MCF 10A (cell line): Measurements from ENCODE around the gene NR5A2. TPM values are rescaled to one million over a fixed set of nuclear protein-coding genes. Genes with fewer than 3 reads are reported as not detected.

Experiments
- BruUV-seq: library from RNA; stranded (reverse); fragments of 400-500 nt; replicated peaks from 2 replicates; lab custom pipeline; 2021; lab: Mats Ljungman, UMichigan
- CTCF ChIA-PET: fragments of 300-600 bp; sonication (Branson Sonifier 250); formaldehyde crosslinking; extraction: SDS; loops from one replicate; lab custom pipeline; 2021; ENCODE audit warnings: antibody characterized with exemption, inconsistent platforms; lab: Yijun Ruan, JAX
- POLR2A ChIA-PET: fragments of 300-600, 350-650 bp; sonication (Branson Sonifier 250); formaldehyde crosslinking; extraction: SDS; loops from one replicate; lab custom pipeline; 2020; ENCODE audit warnings: antibody characterized with exemption, inconsistent platforms; lab: Yijun Ruan, JAX
- DNase-seq: peaks from one replicate; pipeline ENCODE4 v3.0.0-alpha.2; 2018; ENCODE audit not compliant: unreplicated experiment
- H3K27ac Mint-ChIP-seq: one replicate; pipeline ENCODE4 v1.8.0; 2022; ENCODE audit warnings: mild to moderate bottlenecking, low read depth, mixed read lengths; ENCODE audit not compliant: unreplicated experiment
- H3K27me3 Mint-ChIP-seq: one replicate; pipeline ENCODE4 v1.8.0; 2022; ENCODE audit warnings: mixed read lengths; ENCODE audit not compliant: insufficient read depth, unreplicated experiment
- H3K36me3 Mint-ChIP-seq: one replicate; pipeline ENCODE4 v1.8.0; 2022; ENCODE audit warnings: mild to moderate bottlenecking, moderate library complexity, mixed read lengths; ENCODE audit not compliant: insufficient read depth, unreplicated experiment
- H3K4me1 Mint-ChIP-seq: one replicate; pipeline ENCODE4 v1.8.0; 2022; ENCODE audit warnings: mixed read lengths; ENCODE audit not compliant: insufficient read depth, unreplicated experiment
- H3K4me3 Mint-ChIP-seq: one replicate; pipeline ENCODE4 v1.8.0; 2022; ENCODE audit warnings: mild to moderate bottlenecking, moderate library complexity, mixed read lengths; ENCODE audit not compliant: unreplicated experiment
- H3K9me3 Mint-ChIP-seq: one replicate; pipeline ENCODE4 v1.8.0; 2022; ENCODE audit warnings: mixed read lengths; ENCODE audit not compliant: unreplicated experiment
- intact Hi-C: fragments of 100-400 bp; cut with micrococcal nuclease; formaldehyde crosslinking; loops from 2 replicates; pipeline ENCODE4 v1.14.1; 2022
- total RNA-seq: library from RNA; stranded (reverse); gene quantifications from 2 replicates; pipeline ENCODE4 v1.2.3, GENCODE V29; 2022
- TF ChIP-seq, protein P1 (sequence below): fragments of 200-600 bp; IDR thresholded peaks from one replicate; pipeline ENCODE4 v1.8.0; 2022; ENCODE audit warnings: antibody characterized with exemption, mild to moderate bottlenecking; ENCODE audit not compliant: unreplicated experiment

Gene NR5A2
- total RNA-seq, 1 experiment from 2014 or later: 0.09 TPM

DNA sequence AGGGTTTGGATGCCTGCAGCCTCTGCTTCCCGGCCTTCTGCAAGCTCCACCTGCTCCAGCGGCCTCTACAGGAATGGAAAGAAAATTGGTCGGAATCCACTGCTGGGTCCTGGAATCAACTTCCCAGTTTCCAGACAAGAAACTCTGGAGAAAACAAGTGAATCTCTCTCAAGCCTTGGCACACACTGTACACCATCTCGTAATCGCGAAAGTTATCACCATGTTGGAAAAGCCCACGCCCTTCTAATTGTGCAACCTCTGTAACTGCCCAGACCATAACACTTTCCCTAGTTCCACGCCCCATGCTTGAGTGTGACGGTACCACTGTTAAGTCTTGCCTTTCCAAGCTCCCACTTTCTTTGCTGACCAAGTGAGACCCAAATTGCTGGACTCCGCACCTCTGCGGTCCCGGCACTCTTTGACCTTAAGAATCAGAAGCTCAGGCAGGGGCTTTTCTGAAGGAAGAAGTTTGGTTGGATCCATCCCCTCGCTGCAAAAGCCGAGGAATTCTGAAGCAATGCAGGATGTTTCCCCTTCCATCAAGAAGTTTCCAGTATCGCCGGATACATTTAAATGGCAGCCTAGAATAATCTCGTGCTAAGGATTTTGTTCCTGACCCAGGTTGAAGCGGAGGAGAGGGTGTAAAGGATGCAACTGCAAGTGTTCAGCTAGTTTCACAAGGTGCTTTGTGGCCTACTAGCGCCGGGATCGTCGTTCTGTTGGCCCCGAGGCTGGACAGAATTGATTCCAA lies 6.2 kb downstream of the NR5A2 start:
- Mint-ChIP-seq H3K4me3 (no peak overlapping the region), H3K36me3 (no peaks in the 10 kb centered on the region), H3K27ac (no peak overlapping the region), H3K4me1 (peaks cover 1% of the 10 kb centered on the region), H3K9me3 (no peaks in the 10 kb centered on the region), H3K27me3 (peaks cover 24% of the 10 kb centered on the region)
- POLR2A ChIA-PET: interaction anchor here (0.6 kb wide), 1 partner anchor 1543 kb away, joined by 3 read pairs; no protein-coding TSS in a partner anchor
- BruUV-seq: no TSS peak
- TF ChIP-seq, protein P1, sequence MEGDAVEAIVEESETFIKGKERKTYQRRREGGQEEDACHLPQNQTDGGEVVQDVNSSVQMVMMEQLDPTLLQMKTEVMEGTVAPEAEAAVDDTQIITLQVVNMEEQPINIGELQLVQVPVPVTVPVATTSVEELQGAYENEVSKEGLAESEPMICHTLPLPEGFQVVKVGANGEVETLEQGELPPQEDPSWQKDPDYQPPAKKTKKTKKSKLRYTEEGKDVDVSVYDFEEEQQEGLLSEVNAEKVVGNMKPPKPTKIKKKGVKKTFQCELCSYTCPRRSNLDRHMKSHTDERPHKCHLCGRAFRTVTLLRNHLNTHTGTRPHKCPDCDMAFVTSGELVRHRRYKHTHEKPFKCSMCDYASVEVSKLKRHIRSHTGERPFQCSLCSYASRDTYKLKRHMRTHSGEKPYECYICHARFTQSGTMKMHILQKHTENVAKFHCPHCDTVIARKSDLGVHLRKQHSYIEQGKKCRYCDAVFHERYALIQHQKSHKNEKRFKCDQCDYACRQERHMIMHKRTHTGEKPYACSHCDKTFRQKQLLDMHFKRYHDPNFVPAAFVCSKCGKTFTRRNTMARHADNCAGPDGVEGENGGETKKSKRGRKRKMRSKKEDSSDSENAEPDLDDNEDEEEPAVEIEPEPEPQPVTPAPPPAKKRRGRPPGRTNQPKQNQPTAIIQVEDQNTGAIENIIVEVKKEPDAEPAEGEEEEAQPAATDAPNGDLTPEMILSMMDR: no peak
- DNase-seq: no peak
- CTCF ChIA-PET: interaction anchor here (1.4 kb wide), 1 partner anchor 349 kb away, joined by 4 read pairs; no protein-coding TSS in a partner anchor
- intact Hi-C loops: no loop called here

DNA sequence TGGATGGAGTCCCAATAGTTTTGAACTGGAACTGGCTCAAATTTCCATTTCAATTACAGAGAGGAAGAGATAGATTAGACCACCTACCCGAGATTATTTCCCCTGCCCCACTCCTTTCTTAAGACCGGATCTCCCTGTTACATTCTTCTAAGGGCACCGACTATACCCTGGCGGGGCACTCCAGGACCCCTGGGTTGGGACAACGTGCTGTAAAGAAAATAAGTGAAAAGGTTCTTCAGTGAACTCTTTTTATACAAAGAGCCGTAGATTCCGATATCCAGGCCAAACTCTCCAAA lies 6.7 kb downstream of the NR5A2 start:
- CTCF ChIA-PET: interaction anchor here (0.5 kb wide), 1 partner anchor 95 kb away, joined by 3 read pairs; no protein-coding TSS in a partner anchor

GRCh38 chr1:200034761-200035396 lies 7.4 kb downstream of the NR5A2 start:
- intact Hi-C loops: no loop called here
- POLR2A ChIA-PET: interaction anchor here (0.6 to 0.7 kb wide), 3 partner anchors 14 to 409 kb away, joined by 3 to 4 read pairs (median 3); no protein-coding TSS in a partner anchor
- TF ChIP-seq, protein P1: no peak
- no peaks in the 10 kb centered on the region for H3K36me3 Mint-ChIP-seq
- BruUV-seq: no TSS peak
- no peaks in the 10 kb centered on the region for H3K9me3 Mint-ChIP-seq
- no peak overlapping the region for H3K4me3 Mint-ChIP-seq
- no peaks in the 10 kb centered on the region for H3K4me1 Mint-ChIP-seq
- no peak for DNase-seq
- H3K27me3 Mint-ChIP-seq: peaks cover 36% of the 10 kb centered on the region
- no peak overlapping the region for H3K27ac Mint-ChIP-seq
- CTCF ChIA-PET: interaction anchor here (0.5 to 0.7 kb wide), 3 partner anchors 94 to 1001 kb away, joined by 3 to 4 read pairs (median 3); no protein-coding TSS in a partner anchor

More for the DNA sequence above, 6.7 kb downstream of the NR5A2 start:
- no TSS peak for BruUV-seq
- H3K9me3 Mint-ChIP-seq: no peaks in the 10 kb centered on the region
- no peak overlapping the region for H3K27ac Mint-ChIP-seq
- intact Hi-C loops: no loop called here
- no peaks in the 10 kb centered on the region for H3K36me3 Mint-ChIP-seq
- DNase-seq: no peak
- no peak overlapping the region for H3K4me3 Mint-ChIP-seq
- TF ChIP-seq, protein P1: no peak
- H3K4me1 Mint-ChIP-seq: no peaks in the 10 kb centered on the region
- peaks cover 29% of the 10 kb centered on the region for H3K27me3 Mint-ChIP-seq
- POLR2A ChIA-PET: interaction anchor here (0.6 kb wide), 1 partner anchor 42 kb away, joined by 3 read pairs; no protein-coding TSS in a partner anchor

GRCh38 chr1:200035397-200035955 lies 8.0 kb downstream of the NR5A2 start:
- TF ChIP-seq, protein P1: no peak
- no peaks in the 10 kb centered on the region for H3K9me3 Mint-ChIP-seq
- intact Hi-C loops: no loop called here
- no TSS peak for BruUV-seq
- no peak for DNase-seq
- H3K4me3 Mint-ChIP-seq: no peak overlapping the region
- CTCF ChIA-PET: interaction anchor here (0.7 kb wide), 1 partner anchor 1001 kb away, joined by 4 read pairs; no protein-coding TSS in a partner anchor
- H3K27ac Mint-ChIP-seq: no peak overlapping the region
- no peaks in the 10 kb centered on the region for H3K36me3 Mint-ChIP-seq
- H3K4me1 Mint-ChIP-seq: no peaks in the 10 kb centered on the region
- POLR2A ChIA-PET: no interaction called here
- peaks cover 42% of the 10 kb centered on the region for H3K27me3 Mint-ChIP-seq
